ENCODE results near the gene LRRC37A.
"Not testable (repeated sequence)": the region's sequence is repeated elsewhere in the genome, so short reads cannot be mapped to it uniquely, and the experiment has no call there.

Gene LRRC37A

GRCh38 chr17:46294831-46295230, at the start of gene LRRC37A:
Gene LRRC37A, plus strand, starts transcription at chr17:46295131. Its CDS starts 3 bp downstream, at chr17:46295134.
- DNase-seq = not testable (repeated sequence)

GRCh38 chr17:46249153-46249552, 45.8 kb upstream of the LRRC37A start:
- DNase-seq = not testable (repeated sequence)

- DNase-seq = not testable (repeated sequence)
These were observed 42.1 kb upstream of the LRRC37A start for GRCh38 chr17:46252804-46253203.

- DNase-seq = peak; percentile 31 to 72
These were observed 41.2 kb upstream of the LRRC37A start for GRCh38 chr17:46253722-46254121.

GRCh38 chr17:46254215-46254614, 40.7 kb upstream of the LRRC37A start:
- not testable (repeated sequence) for DNase-seq

- DNase-seq = not testable (repeated sequence)
These were observed 38.6 kb upstream of the LRRC37A start for GRCh38 chr17:46256369-46256768.

GRCh38 chr17:46259845-46260661, 34.9 kb upstream of the LRRC37A start:
- DNase-seq = not testable (repeated sequence)

GRCh38 chr17:46262271-46262670, 32.7 kb upstream of the LRRC37A start:
- DNase-seq = no peak

GRCh38 chr17:46264456-46265198, 30.3 kb upstream of the LRRC37A start:
- no peak for DNase-seq

GRCh38 chr17:46266063-46266655, 28.8 kb upstream of the LRRC37A start:
- DNase-seq = not testable (repeated sequence)

GRCh38 chr17:46266656-46267544, 28.0 kb upstream of the LRRC37A start:
- DNase-seq = peak; percentile 45 to 76

GRCh38 chr17:46270032-46270431, 24.9 kb upstream of the LRRC37A start:
- no peak for DNase-seq

- no peak for DNase-seq
These were observed 21.2 kb upstream of the LRRC37A start for GRCh38 chr17:46273541-46274236.

- DNase-seq = no peak
These were observed 20.7 kb upstream of the LRRC37A start for GRCh38 chr17:46274238-46274637.

GRCh38 chr17:46276728-46277479, 18.0 kb upstream of the LRRC37A start:
- DNase-seq = not testable (repeated sequence)

- not testable (repeated sequence) for DNase-seq
These were observed 13.6 kb upstream of the LRRC37A start for GRCh38 chr17:46281336-46281735.

- not testable (repeated sequence) for DNase-seq
These were observed 12.3 kb upstream of the LRRC37A start for GRCh38 chr17:46282635-46283034.

- not testable (repeated sequence) for DNase-seq
These were observed 10.5 kb upstream of the LRRC37A start for GRCh38 chr17:46284467-46284866.

- not testable (repeated sequence) for DNase-seq
These were observed 9.4 kb upstream of the LRRC37A start for GRCh38 chr17:46285500-46285899.

GRCh38 chr17:46286764-46287221, 8.1 kb upstream of the LRRC37A start:
- DNase-seq = peak in 1 of 2 donors; percentile 87

GRCh38 chr17:46287587-46287986, 7.3 kb upstream of the LRRC37A start:
- not testable (repeated sequence) for DNase-seq

Measured in bone marrow (tissue), 2 donors.